Measurements from ENCODE around the gene ENTREP3. TPM values are rescaled to one million over a fixed set of nuclear protein-coding genes. Genes with fewer than 3 reads are reported as not detected.
A peak's percentile ranks its signal among the peaks of the same experiment; 100 is the strongest.
"Not testable (repeated sequence)": the region's sequence is repeated elsewhere in the genome, so short reads cannot be mapped to it uniquely, and the experiment has no call there.

The ENTREP3 gene
- total RNA-seq, 1 donor from 2014 or later = 13.9 TPM

DNA sequence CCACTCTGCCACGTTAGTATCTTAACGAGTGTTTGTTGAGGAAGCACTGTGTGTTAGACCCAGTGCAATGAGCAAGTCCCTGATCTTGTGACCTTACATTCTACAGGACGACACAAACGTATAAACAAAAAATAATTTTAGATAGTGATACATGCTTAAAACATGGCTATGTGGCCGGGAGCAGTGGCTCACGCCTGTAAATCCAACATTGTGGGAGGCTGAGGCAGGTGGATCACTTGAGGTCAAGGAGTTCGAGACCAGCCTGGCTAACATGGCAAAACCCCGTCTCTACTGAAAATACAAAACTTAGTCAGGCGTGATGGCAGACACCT lies 27.2 kb downstream of the ENTREP3 start:
- Histone ChIP-seq H3K4me1 (peaks cover 21% of the 10 kb centered on the region), H3K27ac (replicated peaks) (peak overlapping the region; percentile 92), H3K4me3 (peak overlapping the region; percentile 80), H3K9me3 (replicated peaks) (no peaks in the 10 kb centered on the region), H3K27me3 (ENCODE audit: low read depth) (no peaks in the 10 kb centered on the region), H3K36me3 (no peaks in the 10 kb centered on the region)
- DNase-seq = no peak
- intact Hi-C loops (cut with micrococcal nuclease) = no loop called here
- TF ChIP-seq, protein P1, sequence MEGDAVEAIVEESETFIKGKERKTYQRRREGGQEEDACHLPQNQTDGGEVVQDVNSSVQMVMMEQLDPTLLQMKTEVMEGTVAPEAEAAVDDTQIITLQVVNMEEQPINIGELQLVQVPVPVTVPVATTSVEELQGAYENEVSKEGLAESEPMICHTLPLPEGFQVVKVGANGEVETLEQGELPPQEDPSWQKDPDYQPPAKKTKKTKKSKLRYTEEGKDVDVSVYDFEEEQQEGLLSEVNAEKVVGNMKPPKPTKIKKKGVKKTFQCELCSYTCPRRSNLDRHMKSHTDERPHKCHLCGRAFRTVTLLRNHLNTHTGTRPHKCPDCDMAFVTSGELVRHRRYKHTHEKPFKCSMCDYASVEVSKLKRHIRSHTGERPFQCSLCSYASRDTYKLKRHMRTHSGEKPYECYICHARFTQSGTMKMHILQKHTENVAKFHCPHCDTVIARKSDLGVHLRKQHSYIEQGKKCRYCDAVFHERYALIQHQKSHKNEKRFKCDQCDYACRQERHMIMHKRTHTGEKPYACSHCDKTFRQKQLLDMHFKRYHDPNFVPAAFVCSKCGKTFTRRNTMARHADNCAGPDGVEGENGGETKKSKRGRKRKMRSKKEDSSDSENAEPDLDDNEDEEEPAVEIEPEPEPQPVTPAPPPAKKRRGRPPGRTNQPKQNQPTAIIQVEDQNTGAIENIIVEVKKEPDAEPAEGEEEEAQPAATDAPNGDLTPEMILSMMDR (IDR thresholded peaks at IDR 0.05; ENCODE audit: borderline replicate concordance) = no peak

DNA sequence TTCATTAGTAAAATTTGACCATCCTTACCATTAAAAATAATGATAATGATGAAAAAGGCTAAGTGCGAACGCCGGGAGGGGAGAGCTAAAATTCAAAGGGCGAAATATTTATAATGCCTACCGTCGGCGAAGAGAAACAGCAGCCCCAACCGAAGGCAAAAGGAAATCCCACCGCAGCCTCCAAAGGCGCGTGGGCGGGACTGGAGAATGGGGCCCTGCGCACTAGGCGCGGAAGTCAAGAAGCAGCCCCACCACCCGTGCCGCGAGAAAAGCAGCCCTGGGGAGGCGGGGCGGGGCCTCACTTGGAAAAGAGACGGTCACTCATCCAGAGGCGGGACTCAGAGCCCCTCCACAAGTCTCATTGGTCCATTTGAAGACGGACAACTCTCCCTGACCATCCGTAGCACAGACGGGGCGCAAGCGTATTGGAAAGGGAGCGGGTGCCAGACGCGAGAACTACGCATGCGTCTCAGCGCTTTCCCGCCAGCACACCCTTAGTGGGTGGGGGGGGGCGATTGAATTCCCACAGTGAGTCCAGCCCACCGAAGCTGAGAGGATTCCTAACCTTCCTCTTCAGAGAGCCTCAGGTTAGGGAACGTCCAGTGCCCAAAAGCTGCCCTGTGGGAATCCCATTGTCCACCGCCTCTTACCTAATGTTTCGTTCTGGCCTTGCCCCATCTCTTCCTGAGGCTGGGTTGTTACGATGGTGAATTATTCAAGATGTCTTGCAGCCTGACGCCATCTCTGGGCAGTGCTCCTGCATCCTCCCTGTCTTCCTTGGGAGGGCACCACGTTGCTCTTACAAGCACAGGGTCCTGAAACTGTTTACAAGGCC lies 27.8 kb downstream of the ENTREP3 start:
- Histone ChIP-seq H3K27ac (replicated peaks) (peak overlapping the region; percentile 92), H3K36me3 (no peaks in the 10 kb centered on the region), H3K9me3 (replicated peaks) (no peaks in the 10 kb centered on the region), H3K4me3 (peak overlapping the region; percentile 80), H3K27me3 (ENCODE audit: low read depth) (no peaks in the 10 kb centered on the region), H3K4me1 (peaks cover 21% of the 10 kb centered on the region)
- DNase-seq = peak; percentile 99
- intact Hi-C loops (cut with micrococcal nuclease) = no loop called here
- TF ChIP-seq, protein P1 (IDR thresholded peaks at IDR 0.05; ENCODE audit: borderline replicate concordance) = no peak

DNA sequence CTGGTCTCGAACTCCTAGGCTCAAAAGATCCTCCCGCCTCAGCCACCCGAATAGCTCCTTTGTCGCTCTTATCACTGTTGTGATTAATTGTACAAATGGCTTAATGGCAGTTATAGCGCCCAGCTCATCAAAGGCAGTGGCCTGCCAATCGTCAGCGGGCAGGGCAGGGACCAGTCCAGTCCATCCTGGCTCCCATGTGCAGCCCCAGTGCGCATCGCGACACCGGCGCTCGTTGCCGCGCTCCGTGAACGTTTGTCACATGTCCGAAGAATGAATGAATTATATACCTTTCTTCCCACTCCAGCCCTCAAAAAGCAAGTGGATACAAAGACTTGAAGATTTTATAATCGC lies 28.4 kb downstream of the ENTREP3 start:
- H3K4me3 ChIP-seq = peak overlapping the region; percentile 80
- H3K9me3 ChIP-seq (replicated peaks) = no peaks in the 10 kb centered on the region
- peak overlapping the region; percentile 92 for H3K27ac ChIP-seq (replicated peaks)
- TF ChIP-seq, protein P1 (IDR thresholded peaks at IDR 0.05; ENCODE audit: borderline replicate concordance) = peak; percentile 14
- peak; percentile 35 for DNase-seq
- peaks cover 21% of the 10 kb centered on the region for H3K4me1 ChIP-seq
- H3K36me3 ChIP-seq = no peaks in the 10 kb centered on the region
- intact Hi-C loops (cut with micrococcal nuclease) = no loop called here
- H3K27me3 ChIP-seq (ENCODE audit: low read depth) = no peaks in the 10 kb centered on the region

DNA sequence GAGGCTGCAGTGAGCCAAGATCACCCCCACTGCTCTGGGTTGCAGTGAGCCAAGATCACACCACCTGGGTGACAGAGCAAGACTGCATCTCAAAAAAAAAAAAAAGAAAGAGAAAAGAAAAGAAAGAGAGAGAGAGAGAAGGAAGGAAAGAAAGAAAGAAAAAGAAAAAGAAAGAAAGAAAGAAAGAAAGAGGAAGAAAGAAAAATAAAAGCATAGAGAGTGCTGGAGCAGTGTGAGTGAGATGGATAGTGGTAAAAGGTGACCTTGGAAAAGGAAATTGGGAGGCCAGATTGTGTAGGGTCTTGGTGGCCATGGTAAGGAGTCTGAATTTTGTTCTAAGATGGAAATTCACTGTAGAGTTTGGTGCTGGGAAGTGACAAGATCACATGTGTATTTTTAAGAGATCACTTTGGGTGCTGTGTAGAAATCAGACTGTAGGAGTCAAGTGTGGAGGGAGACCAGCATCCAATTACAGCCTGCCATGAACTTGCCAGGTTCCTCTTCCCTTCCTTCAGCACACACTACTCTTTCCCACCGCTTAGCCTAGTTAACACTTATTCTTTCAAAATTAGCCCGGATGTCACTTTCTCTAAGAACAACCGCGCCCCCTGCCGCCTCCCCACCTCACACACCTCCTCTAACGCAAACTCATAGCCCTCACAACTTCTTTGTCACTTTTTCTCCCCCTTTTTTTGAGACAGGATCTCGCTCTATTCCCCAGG lies 28.9 kb downstream of the ENTREP3 start:
- H3K27ac ChIP-seq (replicated peaks) = peak overlapping the region; percentile 92
- TF ChIP-seq, protein P1 (IDR thresholded peaks at IDR 0.05; ENCODE audit: borderline replicate concordance) = peak; percentile 60
- intact Hi-C loops (cut with micrococcal nuclease) = no loop called here
- peak; percentile 79 for DNase-seq
- H3K4me3 ChIP-seq = peak overlapping the region; percentile 80
- no peaks in the 10 kb centered on the region for H3K27me3 ChIP-seq (ENCODE audit: low read depth)
- no peaks in the 10 kb centered on the region for H3K9me3 ChIP-seq (replicated peaks)
- peaks cover 21% of the 10 kb centered on the region for H3K4me1 ChIP-seq
- no peaks in the 10 kb centered on the region for H3K36me3 ChIP-seq

DNA sequence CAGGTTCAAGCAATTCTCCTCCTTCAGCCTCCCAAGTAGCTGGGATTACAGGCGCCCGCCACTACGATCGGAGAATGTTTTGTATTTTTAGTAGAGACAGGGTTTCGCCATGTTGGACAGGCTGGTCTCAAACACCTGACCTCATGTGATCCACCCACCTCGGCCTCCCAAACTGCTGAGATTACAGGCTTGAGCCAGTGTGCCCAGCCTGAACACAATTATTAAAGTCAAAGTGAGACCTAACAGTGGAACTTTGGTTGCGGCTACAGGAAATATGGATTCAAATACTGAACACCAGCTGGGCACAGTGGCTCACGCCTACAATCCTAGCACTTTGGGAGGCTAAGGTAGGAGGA lies 29.9 kb downstream of the ENTREP3 start:
- H3K4me3 ChIP-seq; DNase-seq; H3K36me3 ChIP-seq; intact Hi-C loops (cut with micrococcal nuclease); H3K27me3 ChIP-seq (ENCODE audit: low read depth); H3K9me3 ChIP-seq (replicated peaks); H3K27ac ChIP-seq (replicated peaks): not testable (repeated sequence)
- peaks cover 21% of the 10 kb centered on the region for H3K4me1 ChIP-seq

DNA sequence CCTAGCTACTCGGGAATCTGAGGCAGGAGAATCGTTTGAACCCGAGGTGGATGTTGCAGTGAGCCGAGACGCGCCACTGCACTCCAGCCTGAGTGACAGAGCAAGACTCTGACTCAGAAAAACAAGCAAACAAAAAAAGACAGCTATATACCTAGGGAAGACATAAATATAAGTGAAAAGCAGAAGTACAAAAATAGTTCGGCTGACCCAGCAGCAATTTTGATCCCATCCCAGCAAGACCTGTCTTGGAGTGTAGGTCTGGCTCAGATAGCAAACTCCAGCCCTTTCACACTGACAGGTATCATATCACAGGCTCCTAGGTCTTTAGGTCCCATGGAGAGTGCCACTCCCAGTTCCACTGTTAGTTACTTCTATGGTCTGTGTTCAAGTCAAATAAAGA lies 32.2 kb downstream of the ENTREP3 start:
- H3K27me3 ChIP-seq (ENCODE audit: low read depth) = no peaks in the 10 kb centered on the region
- DNase-seq = no peak
- peaks cover 19% of the 10 kb centered on the region for H3K4me1 ChIP-seq
- H3K4me3 ChIP-seq = no peak overlapping the region
- intact Hi-C loops (cut with micrococcal nuclease) = no loop called here
- TF ChIP-seq, protein P1 (IDR thresholded peaks at IDR 0.05; ENCODE audit: borderline replicate concordance) = no peak
- H3K36me3 ChIP-seq = no peaks in the 10 kb centered on the region
- no peaks in the 10 kb centered on the region for H3K9me3 ChIP-seq (replicated peaks)
- H3K27ac ChIP-seq (replicated peaks) = no peak overlapping the region

DNA sequence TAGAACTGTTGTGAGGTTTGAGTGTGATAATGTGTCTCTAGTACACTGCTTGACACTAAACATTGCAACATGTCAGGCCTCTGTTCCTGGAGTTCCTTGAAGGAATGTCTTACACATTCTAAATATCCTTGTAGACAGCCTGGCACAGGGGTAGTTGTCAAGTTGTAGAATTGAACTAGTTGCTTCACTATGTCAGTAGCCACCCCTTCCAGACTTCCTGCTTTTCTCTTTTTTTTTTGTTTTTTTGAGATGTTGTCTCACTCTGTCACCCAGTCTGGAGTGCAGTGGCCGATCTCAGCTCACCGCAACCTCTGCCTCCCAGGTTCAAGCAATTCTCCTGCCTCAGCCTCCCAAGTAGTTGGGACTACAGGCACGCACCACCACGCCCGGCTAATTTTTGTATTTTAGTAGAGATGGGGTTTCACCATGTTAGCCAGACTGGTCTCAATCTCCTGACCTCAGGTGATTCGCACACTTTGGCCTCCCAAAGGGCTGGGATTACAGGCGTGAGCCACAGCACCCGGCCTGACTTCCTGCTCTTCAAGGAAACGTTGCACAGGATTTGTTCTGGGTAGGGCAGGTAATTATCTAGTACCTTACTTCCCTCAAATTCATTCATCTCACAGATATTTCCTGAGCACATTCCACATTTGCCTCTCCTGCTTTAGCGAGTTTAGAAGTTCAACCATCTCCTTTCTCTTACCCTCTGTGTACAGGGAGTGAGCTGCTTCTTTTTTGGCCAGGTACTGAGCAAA lies 34.9 kb downstream of the ENTREP3 start:
- intact Hi-C loops (cut with micrococcal nuclease); H3K36me3 ChIP-seq; H3K27me3 ChIP-seq (ENCODE audit: low read depth); DNase-seq; H3K4me3 ChIP-seq; H3K4me1 ChIP-seq; H3K27ac ChIP-seq (replicated peaks); H3K9me3 ChIP-seq (replicated peaks): not testable (repeated sequence)

Data from left ventricle myocardium inferior (tissue), 1 donor.